ENCODE results near the gene TRAPPC10.

The TRAPPC10 gene

GRCh38 chr21:44070391-44070790 is 58.3 kb downstream of the TRAPPC10 start:
- no peak for DNase-seq

GRCh38 chr21:44071359-44072104 is 59.4 kb downstream of the TRAPPC10 start:
- DNase-seq: no peak

DNA sequence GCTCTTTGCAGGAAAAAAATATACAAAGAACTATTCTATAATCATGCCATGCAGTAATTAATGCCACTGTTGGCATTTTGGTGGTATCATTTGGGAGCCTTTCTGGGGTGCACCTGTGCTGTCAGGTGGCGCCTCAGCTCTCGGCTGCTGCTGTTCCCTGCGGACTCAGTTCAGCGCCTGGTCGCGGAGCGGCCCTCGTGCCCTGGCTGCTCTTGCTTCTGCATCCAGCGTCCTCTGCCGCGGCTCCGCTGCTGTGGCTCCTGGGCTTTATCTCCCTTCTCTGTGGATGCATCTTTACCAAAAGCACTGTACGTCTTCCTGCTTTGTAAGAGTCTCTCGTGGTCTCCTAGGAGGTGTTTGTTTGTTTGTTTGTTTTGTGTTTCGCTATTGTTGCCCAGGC is 60.0 kb downstream of the TRAPPC10 start:
- no peak for DNase-seq

DNA sequence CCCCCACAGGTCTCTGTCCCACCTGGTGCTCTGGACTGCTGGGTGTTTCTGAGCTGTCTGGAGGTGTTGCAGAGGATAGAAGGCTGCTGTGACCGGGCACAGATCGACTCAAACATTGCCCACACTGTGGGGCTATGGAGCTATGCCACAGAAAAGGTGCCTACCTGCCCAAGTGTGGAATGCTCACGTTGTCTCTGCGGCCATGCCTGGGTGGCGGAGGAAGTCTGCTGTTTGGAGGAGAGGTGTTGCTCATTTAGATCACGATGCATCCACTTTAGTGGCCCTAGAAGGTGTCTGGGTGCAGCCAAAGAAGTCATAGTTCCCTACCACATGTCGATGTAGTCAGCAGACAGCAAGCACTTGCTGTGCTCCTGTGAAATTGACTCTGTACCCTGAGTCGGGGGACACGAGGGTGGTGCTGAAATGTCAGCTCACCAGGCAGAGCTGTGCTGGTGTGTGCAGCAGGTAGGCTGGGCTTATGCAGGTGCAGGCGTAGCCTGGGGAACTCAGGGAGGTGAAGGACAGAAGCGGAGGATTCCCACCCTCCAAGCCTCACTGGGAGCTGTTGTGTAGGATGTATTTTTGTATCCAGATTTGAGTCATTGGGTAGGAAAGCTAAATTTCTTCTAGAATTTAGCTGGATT is 62.3 kb downstream of the TRAPPC10 start:
- no peak for DNase-seq

GRCh38 chr21:44076316-44076715 is 64.2 kb downstream of the TRAPPC10 start:
- no peak for DNase-seq

DNA sequence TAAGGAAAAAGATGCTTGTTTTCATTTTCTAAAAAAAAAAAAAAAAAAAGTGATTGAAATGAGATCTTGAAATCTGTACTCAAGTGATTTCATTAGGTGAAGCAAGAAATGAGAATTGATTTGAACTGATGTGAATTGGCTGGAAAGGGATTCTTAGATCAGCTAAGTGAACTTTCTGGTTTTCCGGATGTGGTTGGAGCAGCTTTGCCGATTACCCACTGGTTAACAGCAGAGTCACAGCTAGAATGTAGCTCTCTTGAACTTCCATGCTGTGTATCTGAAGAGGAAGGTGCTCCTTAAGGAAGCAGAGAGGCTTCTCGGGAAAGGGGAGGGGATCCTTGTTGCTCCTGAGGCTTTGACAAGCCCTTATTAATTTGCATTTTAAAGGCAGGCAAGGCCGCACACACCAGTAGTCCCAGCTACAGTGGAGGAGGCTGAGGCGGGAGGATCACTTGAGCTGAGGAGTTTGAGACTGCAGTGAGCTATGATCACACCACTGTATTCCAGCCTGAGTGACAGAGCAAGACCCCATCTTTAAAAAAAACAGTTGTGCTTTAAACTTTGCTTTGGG is 66.4 kb downstream of the TRAPPC10 start:
- DNase-seq: no peak

DNA sequence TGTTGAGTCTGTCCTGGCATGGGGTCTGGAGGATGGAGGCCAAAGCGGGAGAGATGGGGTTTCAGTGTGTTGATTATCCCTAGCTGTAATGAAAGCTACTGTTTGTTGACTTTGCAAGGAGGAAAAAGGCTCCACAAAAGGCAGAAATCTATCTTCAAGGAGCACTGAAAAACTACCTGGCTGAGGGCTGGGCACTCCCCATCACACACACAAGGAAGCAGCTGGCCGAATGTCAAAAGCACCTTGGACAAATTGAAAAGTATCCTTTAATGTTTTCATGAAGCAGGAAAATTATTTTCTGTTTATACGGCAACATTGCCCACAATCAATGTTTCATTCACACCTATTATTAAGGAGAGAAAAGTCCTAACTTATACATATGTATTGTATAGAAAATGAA is 67.3 kb downstream of the TRAPPC10 start:
- DNase-seq: no peak

- DNase-seq: no peak
Observed at GRCh38 chr21:44079846-44080245, 67.7 kb downstream of the TRAPPC10 start.

DNA sequence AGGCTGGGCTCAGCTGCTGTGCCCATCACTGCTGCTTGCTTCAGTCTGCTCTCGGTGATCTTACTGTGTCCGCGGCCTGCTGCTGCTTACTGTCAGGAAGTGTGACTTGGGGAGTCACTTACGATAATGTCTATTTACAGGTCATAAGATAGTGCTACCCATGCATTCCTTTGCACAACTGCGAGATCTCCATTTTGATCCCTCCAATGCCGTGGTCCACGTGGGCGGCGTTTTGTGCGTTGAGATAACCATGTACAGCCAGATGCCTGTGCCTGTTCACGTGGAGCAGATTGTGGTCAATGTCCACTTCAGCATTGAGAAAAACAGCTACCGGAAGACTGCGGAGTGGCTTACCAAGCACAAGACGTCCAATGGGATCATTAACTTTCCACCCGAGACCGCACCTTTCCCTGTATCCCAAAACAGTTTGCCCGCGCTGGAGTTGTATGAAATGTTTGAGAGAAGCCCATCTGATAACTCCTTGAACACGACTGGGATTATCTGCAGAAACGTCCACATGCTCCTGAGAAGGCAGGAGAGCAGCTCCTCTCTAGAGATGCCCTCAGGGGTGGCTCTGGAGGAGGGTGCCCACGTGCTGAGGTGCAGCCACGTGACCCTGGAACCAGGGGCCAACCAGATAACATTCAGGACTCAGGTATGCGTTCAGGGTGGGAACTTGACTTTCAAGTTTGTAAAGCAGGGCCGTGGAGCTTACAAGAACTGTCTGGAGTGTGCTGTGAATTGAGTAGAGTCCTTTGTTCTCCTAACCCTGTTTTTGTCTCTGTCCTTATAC is 70.7 kb downstream of the TRAPPC10 start:
- DNase-seq: no peak

GRCh38 chr21:44083631-44084291 is 71.7 kb downstream of the TRAPPC10 start:
- DNase-seq: no peak

- DNase-seq: no peak
Observed at GRCh38 chr21:44084496-44085241, 72.6 kb downstream of the TRAPPC10 start.

DNA sequence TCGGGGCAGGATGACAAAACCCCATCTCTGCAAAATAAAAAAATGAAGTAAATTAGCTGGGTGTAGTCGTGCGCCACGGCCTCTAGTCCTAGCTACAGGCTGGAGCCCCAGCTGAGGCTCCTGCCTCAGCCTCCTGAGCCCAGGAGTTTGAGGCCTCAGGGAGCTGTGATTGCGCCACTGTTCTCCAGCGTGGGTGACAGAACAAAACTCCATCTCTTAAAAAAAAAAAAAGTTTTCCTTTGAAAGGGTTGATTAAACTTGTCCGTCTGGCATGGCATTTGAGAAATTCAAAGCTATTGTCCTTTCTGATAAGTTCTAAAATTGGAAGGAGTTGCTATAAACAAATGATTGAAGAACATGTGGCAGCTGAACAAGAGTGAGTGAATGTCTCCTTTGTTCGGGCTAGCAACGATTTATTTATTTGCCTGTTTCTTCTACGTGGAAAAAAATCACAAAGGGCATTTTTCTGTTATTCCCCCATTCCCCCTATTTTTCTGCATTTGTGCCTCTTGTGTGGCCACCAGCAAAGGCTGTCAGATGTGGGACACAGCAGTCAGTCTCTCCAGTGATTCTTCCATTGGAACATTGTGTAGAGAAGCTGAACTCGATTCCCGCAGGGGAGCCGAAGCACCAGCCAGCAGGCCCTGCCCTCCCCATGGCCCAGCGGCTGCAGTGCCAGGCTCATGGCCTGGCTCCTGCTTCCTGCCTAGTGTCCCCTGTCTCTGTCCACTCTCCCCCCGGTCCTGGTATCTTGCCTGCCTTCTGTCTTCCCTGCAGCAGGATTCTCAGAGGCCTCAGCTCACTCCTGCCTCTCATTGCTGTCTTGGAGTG is 73.6 kb downstream of the TRAPPC10 start:
- DNase-seq: no peak

GRCh38 chr21:44086636-44087425 is 74.7 kb downstream of the TRAPPC10 start:
- no peak for DNase-seq

DNA sequence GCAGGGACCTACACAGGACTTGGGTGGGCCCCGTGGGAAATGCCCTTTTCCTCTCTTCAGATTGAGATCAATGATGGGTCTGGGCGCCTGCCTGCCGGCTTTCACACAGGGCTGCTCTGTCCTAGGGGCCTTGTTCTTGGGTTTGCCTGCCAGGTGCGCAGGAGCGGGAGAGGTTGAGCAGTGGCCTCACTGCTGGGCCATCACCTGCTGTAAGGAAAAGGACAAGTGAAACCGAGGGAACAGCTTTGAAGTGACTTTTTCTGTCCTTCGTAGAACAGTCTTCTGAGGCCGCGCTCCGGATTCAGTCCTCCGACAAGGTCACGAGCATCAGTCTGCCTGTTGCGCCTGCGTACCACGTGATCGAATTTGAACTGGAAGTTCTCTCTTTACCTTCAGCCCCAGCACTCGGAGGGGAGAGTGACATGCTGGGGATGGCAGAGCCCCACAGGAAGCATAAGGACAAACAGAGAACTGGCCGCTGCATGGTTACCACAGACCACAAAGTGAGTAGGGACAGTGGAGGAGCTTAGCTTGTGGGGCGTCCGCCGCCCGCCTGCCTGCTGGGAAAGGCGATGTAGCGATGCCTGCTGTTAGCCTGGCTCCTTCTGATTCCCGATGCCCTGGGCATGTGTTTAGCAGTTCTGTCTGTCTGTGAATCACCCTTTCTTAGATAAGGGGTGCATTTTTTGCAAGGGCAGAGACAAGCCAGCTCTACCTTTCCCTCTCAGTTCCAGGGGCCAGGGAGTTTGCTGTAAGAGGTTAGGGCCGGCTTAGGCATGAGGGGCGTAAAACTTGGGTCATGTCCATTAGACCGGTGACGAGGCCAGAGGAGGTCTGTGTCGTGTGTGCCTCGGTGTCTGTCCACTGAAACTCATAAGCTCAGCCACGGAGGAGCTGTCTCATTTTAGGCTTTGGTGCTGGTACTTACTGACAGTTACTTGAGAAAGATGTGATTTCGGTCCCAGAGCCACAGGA is 75.6 kb downstream of the TRAPPC10 start:
- no peak for DNase-seq

DNA sequence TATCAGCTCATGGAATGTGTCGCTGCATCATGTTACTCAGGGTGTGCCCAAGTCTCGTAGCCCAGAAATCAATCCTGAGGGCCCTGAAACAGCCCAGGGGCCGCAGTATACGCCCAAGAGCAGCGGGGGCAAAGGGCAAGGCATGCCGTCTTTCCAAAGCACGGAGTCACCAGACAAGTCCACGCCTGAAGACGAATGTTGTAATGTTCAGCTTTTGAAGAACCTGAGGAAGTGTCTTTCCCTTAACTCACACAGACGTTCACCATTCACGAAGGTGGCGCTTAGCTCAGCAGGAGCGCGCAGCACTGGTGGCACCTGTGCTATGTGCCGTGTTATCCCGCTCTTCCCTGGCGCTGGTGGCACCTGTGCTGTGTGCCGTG is 76.3 kb downstream of the TRAPPC10 start:
- DNase-seq: no peak

GRCh38 chr21:44089001-44089911 is 77.1 kb downstream of the TRAPPC10 start:
- DNase-seq: no peak

DNA sequence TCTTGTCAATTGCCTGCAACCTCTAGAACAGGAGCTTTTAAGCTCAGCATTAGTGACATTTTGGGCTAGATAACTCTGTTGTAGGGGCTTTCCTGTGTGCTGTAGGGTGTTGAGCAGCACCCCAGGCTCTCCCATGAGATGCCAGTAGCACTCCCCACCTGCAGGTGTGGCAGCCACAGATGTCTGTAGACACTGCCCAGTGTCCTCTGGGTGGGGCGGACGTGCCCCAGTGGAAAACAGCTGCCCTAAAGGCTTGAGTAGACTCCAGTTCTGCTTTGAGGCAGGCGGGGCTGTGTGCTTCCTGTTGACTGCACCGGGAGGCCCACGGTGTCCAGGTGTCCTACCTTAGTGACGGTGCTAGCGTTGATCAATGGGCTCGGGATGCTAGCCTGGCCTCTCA is 78.2 kb downstream of the TRAPPC10 start:
- no peak for DNase-seq

- DNase-seq: no peak
Observed at GRCh38 chr21:44092211-44092610, 80.1 kb downstream of the TRAPPC10 start.

Data from NCI-H446 treated with DMSO at 0.1 percent for 48 hours (cell line).